Inflammatory macrophage (primary cell): Measurements from ENCODE around the gene GJA3.

ENCODE experiments used
- DNase-seq, 2 donors: peaks; one replicate each; pipeline ENCODE4 v3.0.0-alpha.2; 2020 to 2022

Gene GJA3

GRCh38 chr13:20150561-20150960 is 10.3 kb downstream of the GJA3 start:
- no peak for DNase-seq

GRCh38 chr13:20149762-20150161 is 11.1 kb downstream of the GJA3 start:
- no peak for DNase-seq

DNA sequence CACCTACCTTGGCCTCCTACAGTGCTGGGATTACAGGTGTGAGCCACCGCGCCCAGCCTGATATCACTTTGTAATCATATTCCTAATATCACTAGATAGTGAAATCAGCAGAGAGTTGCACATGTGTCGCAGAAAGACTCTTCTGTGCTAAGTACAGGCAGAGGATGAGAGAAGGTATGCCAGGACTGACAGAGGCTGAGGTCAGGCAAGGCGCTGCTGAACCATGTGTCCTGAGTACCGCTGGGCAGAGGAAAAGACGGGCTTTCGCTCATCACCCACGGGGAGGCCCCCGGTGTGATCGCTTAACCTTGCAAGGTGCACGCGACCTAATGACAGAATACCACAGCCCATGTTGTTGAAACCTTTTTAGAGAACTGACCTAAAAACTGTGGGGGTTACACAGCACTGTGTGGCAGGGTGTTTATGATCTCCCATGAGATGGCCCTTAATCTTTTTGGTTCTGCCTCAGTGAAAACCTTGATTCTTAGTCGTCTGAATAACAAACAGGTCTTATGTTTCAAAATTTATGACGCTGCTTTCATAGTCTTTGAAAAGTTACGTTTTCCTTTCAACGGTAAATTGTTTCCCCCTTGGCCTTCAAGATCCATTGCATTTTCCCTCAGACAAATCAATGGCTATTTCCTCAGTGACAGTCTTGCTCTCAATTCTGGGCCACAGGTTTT is 12.2 kb downstream of the GJA3 start:
- no peak for DNase-seq

DNA sequence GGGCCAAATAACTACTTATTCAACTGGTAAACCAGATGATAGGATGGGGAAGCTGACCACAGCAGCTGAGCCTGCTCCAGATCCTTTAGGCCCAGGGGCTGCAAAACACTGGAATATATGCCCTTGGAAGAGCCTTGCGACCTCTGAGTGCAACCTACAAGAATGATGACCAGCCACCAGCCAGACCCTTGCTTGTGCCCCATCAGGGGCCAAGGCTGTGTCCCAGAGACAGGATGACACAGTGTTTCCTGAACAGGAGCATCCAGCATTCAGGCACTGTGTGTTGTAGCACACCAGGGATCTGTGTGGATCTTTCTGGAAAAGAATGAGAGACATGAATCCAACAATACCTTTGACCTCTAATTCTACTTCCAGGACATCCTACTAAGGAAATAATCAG is 14.5 kb downstream of the GJA3 start:
- DNase-seq: no peak

- DNase-seq: no peak
Measured at GRCh38 chr13:20145521-20145920, 15.3 kb downstream of the GJA3 start.

DNA sequence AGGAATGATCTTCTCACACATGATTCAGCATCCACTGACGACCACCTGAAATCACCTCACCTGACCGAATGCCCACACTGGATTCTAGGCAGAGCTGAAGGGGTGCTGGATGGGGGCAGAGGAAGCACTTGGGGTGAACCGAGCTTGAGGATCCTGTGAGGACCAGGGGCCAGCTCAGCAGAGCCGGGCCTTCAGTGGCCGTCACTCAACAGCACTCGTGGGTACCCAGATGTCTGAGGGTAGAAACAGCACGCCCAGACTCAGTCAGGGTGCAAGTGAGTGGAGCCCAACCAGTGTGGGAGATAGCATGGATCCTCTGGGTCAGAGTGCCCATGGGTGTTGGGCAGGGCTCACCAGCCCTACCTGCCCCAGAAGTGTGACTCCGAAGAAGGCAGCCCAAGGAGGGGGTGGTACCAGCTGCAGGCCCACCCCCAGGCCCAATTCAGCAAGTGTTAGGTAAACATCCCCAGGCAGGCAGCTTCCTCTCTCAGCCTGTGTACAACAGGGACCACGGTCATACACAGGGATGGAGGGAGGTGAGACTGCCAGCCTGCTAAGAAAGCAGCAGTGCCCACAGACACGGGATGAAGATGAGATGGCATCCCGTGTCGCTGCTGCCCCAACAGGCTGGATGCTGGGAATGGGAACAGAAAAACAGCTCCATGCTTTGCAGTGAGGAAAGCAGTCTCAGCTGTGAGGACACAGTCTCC is 16.6 kb downstream of the GJA3 start:
- no peak for DNase-seq

DNA sequence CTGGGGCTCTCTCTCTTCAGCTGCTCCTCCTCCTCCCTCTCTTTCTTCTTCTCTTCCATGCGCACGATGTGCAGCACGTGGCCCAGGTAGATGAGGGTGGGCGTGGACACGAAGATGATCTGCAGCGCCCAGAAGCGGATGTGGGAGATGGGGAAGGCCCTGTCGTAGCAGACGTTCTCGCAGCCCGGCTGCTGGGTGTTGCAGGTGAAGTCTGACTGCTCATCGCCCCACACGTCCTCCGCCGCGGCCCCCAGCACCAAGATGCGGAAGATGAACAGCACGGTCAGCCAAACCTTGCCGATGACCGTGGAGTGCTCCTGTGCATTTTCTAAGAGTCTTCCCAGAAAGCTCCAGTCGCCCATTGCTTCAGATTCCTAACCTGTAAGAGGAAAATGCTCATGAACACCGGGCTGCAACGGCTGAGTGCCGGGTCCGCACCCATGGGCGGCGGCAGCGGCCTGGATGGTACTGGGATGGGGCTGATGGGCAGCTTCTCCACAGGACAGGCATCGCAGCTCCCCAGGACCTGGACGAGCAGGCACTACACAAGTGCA is 17.8 kb downstream of the GJA3 start:
- DNase-seq: no peak

DNA sequence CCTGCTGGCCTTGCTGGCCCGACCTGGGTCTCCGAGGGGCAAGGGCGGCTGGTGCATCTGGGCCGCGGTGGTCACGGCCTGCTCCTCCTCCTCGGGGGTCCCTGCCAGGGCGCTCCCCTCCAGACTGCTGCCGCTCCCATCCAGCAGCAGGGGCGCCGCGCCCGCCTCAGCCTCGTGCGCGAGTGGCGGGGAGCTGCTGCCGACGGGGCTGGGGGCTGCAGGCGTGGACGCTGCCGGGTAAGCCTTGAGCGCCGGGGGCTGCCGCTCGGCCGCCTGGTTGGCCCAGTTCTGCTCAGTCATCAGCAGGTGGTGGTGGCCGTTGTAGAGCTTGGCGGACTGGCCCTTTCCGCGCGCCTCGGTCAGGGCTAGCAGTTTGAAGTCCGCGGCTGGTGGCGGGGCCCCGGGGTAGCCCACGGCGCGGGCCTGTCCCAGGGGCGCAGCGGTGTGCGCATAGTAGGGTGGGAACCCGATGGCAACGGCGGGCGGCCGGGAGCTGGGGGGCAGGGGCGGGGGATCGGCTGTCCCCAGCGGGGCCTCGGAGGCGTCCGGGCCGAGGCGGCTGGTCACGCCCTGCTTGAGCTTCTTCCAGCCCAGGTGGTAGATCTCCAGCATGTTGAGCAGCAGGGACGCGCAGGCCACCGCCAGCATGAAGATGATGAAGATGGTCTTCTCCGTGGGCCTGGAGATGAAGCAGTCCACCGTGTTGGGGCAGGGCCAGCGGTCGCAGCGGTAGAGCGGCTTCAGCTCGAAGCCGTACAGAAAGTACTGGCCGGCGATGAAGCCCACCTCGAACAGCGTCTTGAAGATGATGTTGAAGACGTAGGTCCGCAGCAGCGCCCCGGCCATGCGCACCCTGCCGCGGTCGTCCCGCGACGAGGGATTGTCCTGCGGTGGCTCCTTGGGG is 18.6 kb downstream of the GJA3 start:
- DNase-seq: no peak

DNA sequence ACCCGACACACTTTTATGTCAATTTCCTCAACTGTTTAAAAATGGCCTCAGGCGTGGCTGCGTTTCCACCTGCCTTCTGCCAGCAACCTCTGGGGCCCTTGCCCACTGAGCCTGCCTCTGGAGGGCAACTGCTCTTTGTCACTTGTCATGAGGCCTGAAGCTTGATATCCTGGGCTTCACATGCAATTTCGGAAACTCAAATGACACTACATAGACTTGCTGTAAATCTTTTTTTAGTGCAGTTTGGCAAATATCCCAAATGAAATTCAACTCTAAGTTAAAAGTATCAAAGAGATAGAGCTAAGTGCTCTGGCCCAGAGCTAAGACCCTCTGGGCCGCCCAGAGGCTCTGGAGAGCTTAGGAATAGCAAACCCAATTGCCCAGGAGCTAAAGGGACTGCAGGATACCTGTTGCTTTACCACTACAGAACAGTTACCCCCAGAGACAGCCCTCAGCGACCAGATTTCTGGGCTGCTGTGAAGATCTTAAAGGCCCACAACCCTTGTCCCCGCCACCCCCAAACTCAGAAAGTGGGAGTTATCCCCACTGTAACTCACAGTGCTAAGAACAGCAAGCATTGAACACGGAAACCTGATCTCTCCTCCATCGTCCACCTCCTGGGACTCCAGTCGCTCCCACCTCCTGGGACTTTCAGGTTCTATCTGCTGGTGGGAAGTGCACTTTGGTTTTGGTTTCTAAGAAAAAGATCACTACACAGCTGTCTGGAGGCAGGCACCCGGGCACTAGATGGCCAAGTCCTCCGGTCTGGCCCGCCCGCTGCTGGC is 19.4 kb downstream of the GJA3 start:
- no peak for DNase-seq

- DNase-seq: no peak
Measured at GRCh38 chr13:20140487-20140886, 20.4 kb downstream of the GJA3 start.

DNA sequence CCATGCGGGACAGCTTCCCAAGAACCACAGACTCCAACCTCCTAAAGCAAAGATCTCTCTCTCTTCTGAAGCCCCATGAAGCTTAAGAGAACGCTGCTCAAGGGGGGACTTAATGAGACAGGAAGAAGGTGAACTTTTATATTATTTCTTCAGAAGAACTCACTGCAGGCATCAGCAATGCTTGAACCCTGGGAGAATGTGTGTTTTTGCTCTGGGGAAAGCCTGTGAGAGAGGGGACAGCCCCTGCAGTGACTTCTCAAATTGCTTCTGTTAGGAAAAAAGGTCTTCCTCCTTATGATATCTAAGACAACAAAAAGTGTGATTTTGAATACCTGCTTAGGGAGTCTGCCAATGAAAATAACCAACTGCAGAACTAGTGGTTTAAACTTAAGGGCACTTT is 23.0 kb downstream of the GJA3 start:
- DNase-seq: no peak

DNA sequence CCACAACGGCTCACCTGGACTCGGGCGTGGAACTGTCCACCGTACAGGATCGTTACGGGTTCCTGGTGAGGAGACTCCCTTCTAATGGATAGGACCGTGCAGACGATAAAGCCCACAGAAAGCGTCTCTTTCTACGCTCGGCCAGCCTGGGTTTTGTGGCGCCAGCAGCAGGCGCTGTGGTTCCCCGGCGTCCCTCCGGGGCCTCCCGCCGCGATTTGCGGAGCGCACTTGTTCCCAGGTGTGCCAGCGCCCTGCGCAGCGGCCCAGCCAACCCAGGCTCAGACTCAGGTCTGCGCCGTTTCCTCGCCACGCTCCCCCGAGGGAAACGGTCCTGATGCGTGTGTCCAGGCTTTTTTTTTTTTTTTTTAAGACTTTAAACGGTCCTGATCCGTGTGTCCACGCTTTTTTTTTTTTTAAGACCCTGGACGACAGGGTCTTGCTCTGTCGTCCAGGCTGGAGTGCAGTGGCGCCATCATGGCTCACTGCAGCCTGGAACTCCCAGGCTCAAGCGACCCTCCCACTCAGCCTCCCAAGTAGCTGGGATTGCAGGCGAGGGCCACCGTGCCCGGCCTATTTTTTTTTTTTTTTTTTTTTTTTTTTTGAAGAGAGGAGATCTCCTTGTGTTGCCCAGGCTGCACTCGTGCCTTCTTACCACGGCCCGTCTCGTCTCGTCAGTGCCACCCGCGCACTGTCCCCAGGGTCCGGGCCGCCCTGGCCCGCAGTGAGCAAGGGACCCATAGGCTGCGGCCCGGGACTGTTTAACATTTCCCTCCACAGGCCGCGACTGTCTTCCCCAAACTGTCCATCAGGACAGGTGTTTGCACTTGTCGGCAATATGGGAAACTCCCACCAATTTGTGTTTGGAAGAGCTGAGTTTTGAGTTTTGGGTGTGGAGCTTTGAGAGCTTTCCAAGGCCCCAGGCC is 23.8 kb downstream of the GJA3 start:
- DNase-seq: peak in 1 of 2 donors; percentile 43

DNA sequence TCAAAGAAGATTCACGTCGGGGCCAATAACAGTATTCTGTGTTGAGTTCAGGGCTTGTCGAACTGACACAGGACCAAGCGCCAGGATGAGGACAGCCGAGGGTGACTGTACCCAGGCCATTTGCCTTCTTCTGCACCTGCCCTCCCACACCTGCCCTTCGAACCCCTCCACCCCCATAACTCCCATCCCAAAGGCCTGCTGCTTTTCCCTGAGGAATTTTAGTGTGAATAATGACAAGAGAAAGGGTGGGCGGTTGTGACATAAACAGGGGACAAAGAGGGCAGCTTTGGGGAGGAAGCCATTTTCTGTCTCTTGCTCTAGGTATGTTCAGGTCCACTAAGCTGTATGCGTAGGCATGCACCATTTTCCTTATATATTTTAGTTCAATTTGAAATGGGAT is 26.1 kb downstream of the GJA3 start:
- no peak for DNase-seq

DNA sequence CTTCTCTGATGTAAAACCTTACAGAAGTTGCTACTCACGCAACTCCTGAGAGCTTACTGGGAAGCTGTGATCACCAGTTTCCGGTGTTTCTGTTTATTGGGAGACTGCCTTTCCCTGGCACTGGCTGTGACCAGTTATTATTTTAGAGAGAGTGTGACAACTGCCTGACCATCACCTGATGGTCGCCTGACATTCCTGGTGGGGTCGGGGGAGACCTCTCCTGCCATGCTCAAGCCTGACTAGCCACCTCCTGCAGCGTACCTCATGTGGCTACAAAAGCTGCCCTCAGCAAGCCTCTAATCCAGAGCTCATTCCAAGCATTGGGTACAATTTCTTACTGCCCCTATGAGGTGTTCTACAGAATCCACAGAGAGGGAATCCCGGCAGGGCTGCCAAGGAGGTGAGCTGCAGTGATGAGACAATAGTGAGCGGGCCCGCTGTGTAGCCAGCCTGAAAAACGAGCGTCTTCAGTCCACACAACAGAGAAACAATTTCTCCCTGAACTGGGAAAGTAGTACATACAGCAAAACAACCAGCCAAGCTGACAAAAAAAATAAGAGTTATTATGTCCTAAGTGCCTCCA is 28.7 kb downstream of the GJA3 start:
- no peak for DNase-seq

DNA sequence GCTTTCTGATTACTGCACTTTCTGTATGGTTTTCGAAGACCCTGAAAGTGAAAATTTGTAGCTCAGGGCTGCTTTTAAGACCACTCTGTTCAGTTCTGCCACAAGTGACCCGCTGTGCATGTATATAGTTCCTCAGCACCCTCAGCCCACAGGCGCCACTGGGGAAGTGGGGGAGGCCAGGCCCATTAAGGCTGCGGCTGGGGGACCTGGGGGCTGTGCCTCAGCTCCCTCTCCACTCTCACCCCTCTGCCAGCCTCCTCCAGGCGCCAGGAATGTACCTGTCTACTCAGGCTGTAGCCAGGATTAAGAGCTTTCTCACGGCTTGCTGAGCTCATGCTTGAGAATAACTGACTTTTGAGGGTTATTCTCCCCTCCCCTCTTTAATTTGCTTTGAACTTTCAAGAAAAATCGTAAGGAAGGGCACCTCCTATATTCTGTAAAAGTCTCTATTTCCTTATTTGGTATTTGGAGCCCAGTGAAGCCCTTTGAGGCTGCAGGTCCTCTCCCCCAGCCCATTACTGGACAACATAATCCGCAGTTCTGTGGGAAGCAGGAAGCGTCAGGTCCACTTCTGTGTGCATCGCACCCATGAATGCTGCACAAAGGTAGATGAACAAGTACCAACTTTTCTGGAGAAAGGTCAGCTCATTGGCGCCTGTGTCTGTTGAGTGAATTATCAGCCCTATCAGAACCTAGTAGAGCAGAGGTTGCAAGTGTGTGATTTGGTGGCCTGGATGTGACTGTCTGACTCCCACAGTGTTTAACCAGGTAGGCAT is 29.6 kb downstream of the GJA3 start:
- DNase-seq: no peak

DNA sequence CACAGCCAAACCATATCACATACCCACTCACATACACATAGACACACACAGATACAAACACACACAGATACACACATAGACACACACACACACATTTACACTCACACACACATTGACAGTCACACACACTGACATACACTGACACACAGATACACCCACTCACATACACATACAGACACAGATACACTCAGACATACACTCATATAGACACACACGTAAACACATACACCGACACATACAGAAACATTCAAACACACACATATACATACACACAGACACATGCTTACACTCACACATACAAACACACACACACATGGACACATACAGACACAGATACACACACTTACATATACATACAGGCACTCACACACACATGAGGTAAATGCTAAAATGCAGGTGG is 30.2 kb downstream of the GJA3 start:
- no peak for DNase-seq

- DNase-seq: no peak
Measured at GRCh38 chr13:20130012-20130411, 30.8 kb downstream of the GJA3 start.

- DNase-seq: no peak
Measured at GRCh38 chr13:20129076-20129475, 31.8 kb downstream of the GJA3 start.

- DNase-seq: no peak
Measured at GRCh38 chr13:20128459-20128931, 32.4 kb downstream of the GJA3 start.
